ENCODE results near the gene CASTOR1. TPM values are rescaled to one million over a fixed set of nuclear protein-coding genes. Genes with fewer than 3 reads are reported as not detected.

Gene CASTOR1
- total RNA-seq, 1 donor from 2014 or later, result 15.9 TPM

DNA sequence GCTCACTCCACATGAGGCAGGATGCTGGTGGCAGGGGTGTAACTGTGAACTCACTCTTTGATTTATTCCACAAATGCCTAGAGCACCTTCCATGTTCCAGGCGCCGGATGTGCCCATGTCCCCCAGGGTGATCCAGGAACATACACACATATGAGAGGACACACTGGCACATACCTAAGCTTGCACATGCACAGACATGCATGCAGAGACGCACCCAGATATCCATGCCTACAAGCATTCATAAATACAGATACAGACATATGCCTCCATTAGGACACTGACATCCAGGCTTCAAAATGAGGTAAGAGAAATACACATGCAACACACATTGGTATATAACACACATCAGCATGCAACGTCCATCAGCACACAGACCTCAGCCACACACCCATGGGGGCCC is 27.2 kb downstream of the CASTOR1 start:
- peaks cover 3% of the 10 kb centered on the region for H3K4me1 ChIP-seq
- DNase-seq (no peak), ATAC-seq (no peak)
- no peaks in the 10 kb centered on the region for H3K27me3 ChIP-seq
- no peak overlapping the region for H3K4me3 ChIP-seq
- no peaks in the 10 kb centered on the region for H3K9me3 ChIP-seq
- H3K36me3 ChIP-seq, result no peaks in the 10 kb centered on the region
- TF ChIP-seq, protein P1, sequence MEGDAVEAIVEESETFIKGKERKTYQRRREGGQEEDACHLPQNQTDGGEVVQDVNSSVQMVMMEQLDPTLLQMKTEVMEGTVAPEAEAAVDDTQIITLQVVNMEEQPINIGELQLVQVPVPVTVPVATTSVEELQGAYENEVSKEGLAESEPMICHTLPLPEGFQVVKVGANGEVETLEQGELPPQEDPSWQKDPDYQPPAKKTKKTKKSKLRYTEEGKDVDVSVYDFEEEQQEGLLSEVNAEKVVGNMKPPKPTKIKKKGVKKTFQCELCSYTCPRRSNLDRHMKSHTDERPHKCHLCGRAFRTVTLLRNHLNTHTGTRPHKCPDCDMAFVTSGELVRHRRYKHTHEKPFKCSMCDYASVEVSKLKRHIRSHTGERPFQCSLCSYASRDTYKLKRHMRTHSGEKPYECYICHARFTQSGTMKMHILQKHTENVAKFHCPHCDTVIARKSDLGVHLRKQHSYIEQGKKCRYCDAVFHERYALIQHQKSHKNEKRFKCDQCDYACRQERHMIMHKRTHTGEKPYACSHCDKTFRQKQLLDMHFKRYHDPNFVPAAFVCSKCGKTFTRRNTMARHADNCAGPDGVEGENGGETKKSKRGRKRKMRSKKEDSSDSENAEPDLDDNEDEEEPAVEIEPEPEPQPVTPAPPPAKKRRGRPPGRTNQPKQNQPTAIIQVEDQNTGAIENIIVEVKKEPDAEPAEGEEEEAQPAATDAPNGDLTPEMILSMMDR (IDR thresholded peaks at IDR 0.05), result no peak
- intact Hi-C loops (cut with DNase I), result no loop called here
- no peak overlapping the region for H3K27ac ChIP-seq

DNA sequence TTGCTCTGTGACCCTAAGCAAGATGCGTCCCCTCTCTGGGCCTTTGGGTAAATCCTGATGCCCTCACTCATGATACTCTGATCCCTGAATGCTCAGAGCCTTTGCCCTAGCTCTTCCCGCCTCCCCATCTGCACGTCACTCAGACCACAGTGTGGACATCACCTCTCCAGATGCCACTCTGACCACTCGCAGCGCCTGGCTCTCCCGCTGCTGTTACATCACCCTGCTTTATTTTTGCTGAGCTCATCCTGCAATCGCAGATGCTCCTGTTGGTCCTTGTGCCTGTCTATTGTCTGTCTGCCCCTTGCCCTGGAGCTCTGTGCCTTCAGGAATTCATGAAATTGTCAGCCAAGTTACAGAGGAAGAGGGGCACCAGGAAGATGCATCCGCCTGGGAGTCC is 28.2 kb downstream of the CASTOR1 start:
- intact Hi-C loops (cut with DNase I), result no loop called here
- Histone ChIP-seq H3K4me1 (peaks cover 5% of the 10 kb centered on the region), H3K36me3 (no peaks in the 10 kb centered on the region), H3K9me3 (no peaks in the 10 kb centered on the region), H3K27ac (no peak overlapping the region), H3K27me3 (no peaks in the 10 kb centered on the region), H3K4me3 (no peak overlapping the region)
- TF ChIP-seq, protein P1 (IDR thresholded peaks at IDR 0.05), result no peak
- ATAC-seq (peak; percentile 4), DNase-seq (no peak)

DNA sequence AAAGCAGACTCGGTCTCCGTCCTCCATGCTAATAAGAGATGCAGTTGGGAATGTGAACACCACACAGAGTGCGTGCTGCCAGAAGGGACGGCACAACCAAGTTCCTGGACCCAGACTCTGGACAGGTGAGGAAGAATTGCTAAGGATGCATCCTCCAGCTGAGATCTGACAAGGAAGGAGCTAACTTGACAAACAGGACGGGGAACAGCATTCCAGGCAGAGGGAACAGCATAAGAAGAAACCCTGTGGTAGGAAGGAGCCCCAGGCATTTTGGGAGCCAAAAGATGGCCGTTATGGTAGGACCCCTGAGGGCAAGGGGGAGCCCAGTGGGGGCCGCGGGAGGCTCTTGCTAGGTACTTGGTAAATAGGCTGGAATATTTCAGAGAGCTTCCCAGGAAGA is 28.6 kb downstream of the CASTOR1 start:
- intact Hi-C loops (cut with DNase I), result no loop called here
- Histone ChIP-seq H3K36me3 (no peaks in the 10 kb centered on the region), H3K27me3 (no peaks in the 10 kb centered on the region), H3K27ac (no peak overlapping the region), H3K9me3 (no peaks in the 10 kb centered on the region), H3K4me1 (peaks cover 10% of the 10 kb centered on the region), H3K4me3 (no peak overlapping the region)
- no peak for ATAC-seq
- TF ChIP-seq, protein P1 (IDR thresholded peaks at IDR 0.05), result no peak
- no peak for DNase-seq

DNA sequence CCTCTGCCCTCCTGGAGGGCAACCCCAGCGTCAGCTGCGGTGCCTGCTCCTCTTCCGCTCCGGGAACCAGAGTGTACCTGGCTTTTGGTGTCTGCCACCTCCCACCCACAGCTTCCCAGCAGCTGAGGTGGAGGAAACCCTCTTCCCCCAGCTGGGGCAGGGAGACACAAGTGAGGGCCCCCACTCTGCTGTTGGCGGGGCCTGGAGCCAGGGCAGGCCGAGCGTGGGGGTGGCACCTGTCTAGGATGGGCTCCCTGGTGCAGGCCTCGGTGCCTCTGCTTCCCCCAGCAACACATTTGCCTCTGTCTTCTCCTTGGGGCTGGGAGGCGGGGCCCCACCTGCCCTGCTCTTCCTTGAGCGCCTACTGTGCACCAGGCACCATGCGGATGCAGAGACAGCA is 29.0 kb downstream of the CASTOR1 start:
- TF ChIP-seq, protein P1 (IDR thresholded peaks at IDR 0.05), result no peak
- DNase-seq (no peak), ATAC-seq (no peak)
- no peak overlapping the region for H3K4me3 ChIP-seq
- H3K9me3 ChIP-seq, result no peaks in the 10 kb centered on the region
- no peak overlapping the region for H3K27ac ChIP-seq
- no peaks in the 10 kb centered on the region for H3K27me3 ChIP-seq
- no peaks in the 10 kb centered on the region for H3K36me3 ChIP-seq
- intact Hi-C loops (cut with DNase I), result no loop called here
- peaks cover 11% of the 10 kb centered on the region for H3K4me1 ChIP-seq

DNA sequence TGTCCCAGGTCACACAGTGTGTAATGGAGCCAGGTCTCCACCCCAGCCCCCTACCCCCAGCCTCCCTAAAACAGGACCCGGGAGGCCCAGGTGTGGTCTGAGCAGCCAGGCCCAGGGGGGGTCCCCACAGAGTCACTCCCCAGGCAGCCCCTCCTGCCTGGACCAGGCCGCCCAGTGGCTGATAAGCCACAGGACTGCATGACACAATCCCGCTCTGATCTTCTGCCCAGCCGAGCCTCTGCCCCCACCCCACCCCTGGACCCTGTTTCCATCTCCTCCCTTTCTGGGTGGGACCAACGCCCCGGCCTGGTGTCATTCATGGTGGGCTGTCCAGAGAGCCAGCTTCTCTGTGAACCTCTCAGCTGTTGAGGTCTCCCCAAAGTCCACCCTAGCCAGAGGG is 35.0 kb downstream of the CASTOR1 start:
- TF ChIP-seq, protein P1 (IDR thresholded peaks at IDR 0.05), result no peak
- Histone ChIP-seq H3K27me3 (no peaks in the 10 kb centered on the region), H3K9me3 (no peaks in the 10 kb centered on the region)

DNA sequence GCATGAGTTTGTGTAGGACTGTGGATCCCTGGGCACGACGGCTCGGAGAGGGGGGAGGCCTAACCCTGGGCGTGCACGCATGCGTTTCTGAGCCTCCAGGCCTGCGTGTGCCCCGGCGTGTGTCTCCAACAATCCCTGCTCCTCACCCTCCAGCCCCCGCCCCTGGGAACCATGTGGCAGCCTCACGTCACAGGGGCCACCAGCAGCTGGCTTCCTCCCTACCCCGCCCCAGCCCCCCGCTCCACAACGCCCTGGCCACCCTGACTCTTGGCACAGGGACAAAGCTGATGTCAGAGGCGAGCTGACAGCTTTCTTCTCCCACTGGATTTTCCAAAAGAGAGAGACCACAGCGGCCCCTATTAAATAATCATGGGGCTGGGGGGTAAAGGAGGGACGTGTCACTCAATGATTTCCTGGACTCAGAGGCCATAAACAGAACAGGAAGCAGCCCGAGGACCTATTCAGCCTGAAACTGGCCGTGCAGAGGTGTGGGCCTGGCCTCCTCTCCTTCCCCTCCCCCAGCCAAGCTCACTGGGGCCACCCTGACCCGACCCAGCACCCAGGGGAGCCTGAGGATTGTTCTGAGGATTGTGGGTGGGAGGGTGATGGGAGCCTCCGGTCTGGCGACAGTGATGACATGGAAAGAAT is 36.0 kb downstream of the CASTOR1 start:
- peak; percentile 77 for DNase-seq
- ATAC-seq, result peak; percentile 1
- Histone ChIP-seq H3K4me1 (peaks cover 26% of the 10 kb centered on the region), H3K27me3 (no peaks in the 10 kb centered on the region), H3K4me3 (no peak overlapping the region), H3K36me3 (no peaks in the 10 kb centered on the region), H3K27ac (peak overlapping the region; percentile 18), H3K9me3 (no peaks in the 10 kb centered on the region)
- TF ChIP-seq, protein P1 (IDR thresholded peaks at IDR 0.05), result no peak
- intact Hi-C loops (cut with DNase I), result no loop called here

More for the DNA sequence above, 35.0 kb downstream of the CASTOR1 start:
- ATAC-seq (no peak), DNase-seq (no peak)
- intact Hi-C loops (cut with DNase I), result no loop called here
- Histone ChIP-seq H3K36me3 (no peaks in the 10 kb centered on the region), H3K27ac (no peak overlapping the region), H3K4me3 (no peak overlapping the region), H3K4me1 (peaks cover 21% of the 10 kb centered on the region)
